NCI-H526 (cell line): ENCODE results near the gene MAGED4B.
"Not testable (repeated sequence)": the region's sequence is repeated elsewhere in the genome, so short reads cannot be mapped to it uniquely, and the experiment has no call there.

Source experiments
- DNase-seq, 2 experiments: peaks; one replicate each; lab custom pipeline; 2025; lab: John Stamatoyannopoulos, UW

Gene MAGED4B, protein sequence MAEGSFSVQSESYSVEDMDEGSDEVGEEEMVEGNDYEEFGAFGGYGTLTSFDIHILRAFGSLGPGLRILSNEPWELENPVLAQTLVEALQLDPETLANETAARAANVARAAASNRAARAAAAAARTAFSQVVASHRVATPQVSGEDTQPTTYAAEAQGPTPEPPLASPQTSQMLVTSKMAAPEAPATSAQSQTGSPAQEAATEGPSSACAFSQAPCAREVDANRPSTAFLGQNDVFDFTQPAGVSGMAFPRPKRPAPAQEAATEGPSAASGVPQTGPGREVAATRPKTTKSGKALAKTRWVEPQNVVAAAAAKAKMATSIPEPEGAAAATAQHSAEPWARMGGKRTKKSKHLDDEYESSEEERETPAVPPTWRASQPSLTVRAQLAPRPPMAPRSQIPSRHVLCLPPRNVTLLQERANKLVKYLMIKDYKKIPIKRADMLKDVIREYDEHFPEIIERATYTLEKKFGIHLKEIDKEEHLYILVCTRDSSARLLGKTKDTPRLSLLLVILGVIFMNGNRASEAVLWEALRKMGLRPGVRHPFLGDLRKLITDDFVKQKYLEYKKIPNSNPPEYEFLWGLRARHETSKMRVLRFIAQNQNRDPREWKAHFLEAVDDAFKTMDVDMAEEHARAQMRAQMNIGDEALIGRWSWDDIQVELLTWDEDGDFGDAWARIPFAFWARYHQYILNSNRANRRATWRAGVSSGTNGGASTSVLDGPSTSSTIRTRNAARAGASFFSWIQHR

GRCh38 chrX:52068666-52069640 is at the start of gene MAGED4B:
Gene MAGED4B (minus strand): TSS chrX:52069183. CDS start chrX:52068172, 1,011 bp downstream.
- DNase-seq, result not testable (repeated sequence)

DNA sequence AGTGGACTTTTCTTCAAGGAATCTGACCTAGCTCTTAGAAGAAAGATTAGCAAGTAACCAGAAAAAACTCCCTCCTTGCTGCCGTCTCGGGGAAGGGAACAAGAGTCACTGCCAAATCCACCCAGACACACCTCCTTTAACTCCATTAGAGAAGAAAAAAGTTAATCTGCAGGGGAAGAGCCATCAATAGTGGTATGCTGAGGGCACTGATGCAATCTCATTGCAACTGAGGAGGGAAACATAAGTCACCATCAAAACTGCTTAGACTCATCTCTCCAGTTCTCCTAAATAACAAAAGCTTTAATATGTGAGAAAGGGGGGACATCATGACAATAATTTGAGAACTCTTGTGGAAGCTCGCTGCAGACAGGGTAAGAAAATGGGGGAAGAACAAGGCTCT is 49.3 kb upstream of the MAGED4B start:
- no peak for DNase-seq

GRCh38 chrX:52082578-52082977 is 13.6 kb upstream of the MAGED4B start:
- DNase-seq, result no peak

GRCh38 chrX:52078131-52078530 is 9.1 kb upstream of the MAGED4B start:
- DNase-seq, result no peak

GRCh38 chrX:52042288-52042687 is 26.7 kb downstream of the MAGED4B start:
- not testable (repeated sequence) for DNase-seq

DNA sequence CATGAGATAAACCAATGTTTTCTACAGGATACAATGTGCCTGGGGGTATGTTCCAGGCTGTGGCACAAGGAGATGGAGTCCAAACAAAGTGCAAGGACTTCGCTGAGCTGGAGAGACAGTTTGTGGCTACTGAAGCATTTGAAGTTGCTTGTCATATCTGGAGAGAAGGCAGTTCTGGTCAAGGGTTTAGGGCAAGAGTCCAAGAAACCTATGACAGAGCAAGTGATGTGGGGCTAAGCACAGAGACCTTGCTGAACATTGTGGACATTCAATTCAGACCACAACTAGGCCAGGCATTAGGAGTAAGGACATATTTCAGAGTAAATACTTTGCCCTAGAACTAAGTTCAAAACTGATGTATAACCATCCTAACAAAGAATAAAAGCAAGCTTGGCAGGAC is 34.8 kb downstream of the MAGED4B start:
- DNase-seq, result no peak

GRCh38 chrX:52031371-52031770 is 37.6 kb downstream of the MAGED4B start:
- DNase-seq, result no peak

DNA sequence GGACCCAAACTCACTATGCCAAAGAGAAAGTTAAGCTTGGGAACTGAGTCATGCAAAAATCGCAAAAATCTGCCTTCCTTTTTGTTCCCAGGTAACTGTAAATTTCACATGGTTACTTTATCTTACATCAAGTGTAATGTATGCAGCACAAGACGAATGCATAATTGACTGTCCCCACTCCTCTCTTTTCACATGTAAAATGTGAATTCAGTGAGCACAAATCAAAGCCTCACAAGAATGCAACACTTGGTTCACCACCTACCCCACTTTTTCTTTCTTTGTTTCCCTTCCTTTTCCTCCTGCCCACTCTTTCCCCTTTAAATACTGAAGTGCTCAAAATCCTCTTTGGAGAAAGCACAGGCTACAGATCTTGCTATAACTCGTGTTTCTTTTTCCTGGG is 53.2 kb downstream of the MAGED4B start:
- no peak for DNase-seq
